Suppressor macrophage treated with lipopolysaccharide for 4 hours (primary cell): ENCODE data around the gene ZNF267.
A peak's percentile ranks its signal among the peaks of the same experiment; 100 is the strongest.
"Not testable (repeated sequence)": the region's sequence is repeated elsewhere in the genome, so short reads cannot be mapped to it uniquely, and the experiment has no call there.

ENCODE experiments used
- DNase-seq: peaks from one replicate; pipeline ENCODE4 v3.0.0-alpha.2; 2020

The ZNF267 gene

DNA sequence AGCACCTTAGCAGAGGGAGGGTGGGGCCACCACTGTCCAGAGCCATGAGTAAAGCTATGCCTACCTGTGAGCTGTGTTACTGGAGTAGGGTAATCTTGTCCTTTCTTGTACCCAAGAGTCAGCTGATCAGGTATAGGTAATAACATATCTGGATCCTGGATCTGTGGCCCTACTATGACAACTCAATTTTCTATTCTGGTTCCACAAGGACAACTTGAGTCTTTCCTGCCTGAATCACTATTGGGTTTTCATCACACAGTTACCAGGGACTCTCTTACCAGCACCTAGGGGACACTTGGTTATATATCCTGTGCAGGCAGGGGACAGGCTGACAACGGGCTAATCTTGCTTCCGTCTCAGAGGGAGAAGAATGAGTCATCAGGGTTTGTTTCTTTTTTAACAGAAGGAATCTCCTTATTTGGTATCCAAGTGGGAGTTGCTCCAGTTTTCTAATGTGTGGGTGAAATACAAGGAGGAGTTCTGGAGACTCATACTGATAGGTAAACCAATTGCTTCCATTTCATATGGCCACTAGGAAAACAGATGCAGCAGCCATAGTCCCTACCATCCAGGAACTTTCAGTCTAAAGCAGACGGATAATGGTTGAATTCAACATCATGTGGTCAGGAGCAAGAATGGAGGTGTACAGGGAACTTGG, 6.8 kb downstream of the ZNF267 start:
- DNase-seq, result peak; percentile 83

DNA sequence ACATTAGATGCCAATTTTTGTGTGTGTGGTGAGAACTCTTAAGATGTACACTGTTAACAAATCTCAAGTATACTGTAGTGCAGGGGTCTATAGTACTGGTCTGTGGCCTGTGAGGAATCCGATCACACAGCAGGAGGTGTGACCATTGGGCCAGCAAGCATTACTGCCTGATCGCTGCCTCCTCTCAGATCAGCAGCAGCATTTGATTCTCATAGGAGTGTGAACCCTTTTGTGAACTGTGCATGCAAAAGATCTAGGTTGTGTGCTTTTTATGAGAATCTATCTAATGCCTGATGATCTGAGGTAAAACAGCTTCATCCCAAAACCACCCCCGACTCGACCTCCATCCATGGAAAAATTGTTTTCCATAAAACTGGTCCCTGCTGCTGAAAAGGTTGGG, 12.6 kb downstream of the ZNF267 start:
- DNase-seq, result no peak

DNA sequence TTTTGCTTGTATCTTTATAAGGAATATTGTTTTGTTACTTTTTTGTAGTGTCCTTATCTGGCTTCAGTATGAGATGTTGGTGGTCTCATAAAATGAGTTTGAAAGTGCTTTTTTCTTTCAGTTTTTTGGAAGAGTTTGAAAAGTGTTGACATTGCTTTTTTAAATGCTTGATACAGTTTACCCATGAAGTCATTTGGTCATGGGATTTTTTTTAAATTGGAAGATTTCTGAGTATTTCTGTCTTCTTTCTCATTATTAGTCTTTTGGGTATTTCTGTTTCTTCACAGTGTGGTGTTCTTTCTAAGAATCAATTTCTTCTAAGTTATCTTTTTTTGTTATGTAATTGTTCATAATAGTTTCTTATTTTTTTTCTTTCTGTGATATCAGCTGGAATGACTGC, 15.1 kb downstream of the ZNF267 start:
- DNase-seq, result no peak

- DNase-seq, result not testable (repeated sequence)
Measured at GRCh38 chr16:31892111-31892510, 18.5 kb downstream of the ZNF267 start.

GRCh38 chr16:31893824-31894223, 20.2 kb downstream of the ZNF267 start:
- DNase-seq, result no peak

DNA sequence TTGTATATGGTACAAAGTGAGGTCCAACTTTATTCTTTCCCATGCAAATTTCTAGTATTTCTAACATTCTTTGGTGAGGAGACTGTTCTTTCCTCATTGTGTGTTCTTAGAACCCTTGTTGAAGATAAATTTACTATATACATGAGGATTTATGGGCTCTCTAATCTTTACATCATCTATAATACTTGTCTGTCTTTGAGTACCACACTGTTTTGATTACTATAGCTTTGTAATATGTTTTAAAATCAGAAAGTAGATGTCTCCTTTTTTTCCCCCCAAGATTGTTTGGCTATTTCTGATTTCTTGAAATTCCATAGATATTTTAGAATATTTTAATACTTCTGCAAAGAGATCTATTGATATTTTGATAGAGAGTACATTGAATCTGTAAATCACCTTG, 23.7 kb downstream of the ZNF267 start:
- DNase-seq, result no peak

DNA sequence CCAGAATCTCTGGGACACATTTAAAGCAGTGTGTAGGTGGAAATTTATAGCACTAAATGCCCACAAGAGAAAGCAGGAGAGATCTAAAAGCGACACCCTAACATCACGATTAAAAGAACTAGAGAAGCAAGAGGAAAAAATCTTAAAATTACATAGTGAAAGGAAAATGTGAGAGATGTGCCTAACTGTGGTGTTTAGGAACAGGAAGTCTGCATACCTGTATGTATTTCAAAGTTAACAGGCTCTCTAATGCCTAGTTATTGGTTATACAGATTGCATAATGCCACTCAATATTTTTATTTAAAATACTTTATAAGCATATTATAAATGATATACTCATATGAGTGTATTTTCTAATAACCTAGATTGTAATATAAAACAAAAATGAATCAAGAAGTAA, 25.9 kb downstream of the ZNF267 start:
- DNase-seq, result no peak

GRCh38 chr16:31904571-31904970, 31.0 kb downstream of the ZNF267 start:
- DNase-seq, result not testable (repeated sequence)

GRCh38 chr16:31913668-31914067, 40.1 kb downstream of the ZNF267 start:
- no peak for DNase-seq

DNA sequence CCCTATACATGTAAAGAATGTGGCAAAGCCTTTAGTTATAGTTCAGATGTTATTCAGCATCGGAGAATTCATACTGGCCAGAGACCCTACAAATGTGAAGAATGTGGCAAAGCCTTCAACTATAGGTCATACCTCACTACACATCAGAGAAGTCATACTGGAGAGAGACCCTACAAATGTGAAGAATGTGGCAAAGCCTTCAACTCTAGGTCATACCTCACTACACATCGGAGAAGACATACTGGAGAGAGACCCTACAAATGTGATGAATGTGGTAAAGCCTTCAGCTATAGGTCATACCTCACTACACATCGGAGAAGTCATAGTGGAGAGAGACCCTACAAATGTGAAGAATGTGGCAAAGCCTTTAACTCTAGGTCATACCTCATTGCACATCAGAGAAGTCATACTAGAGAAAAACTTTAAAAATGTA, 42.5 kb downstream of the ZNF267 start:
- DNase-seq, result no peak

GRCh38 chr16:31920373-31920772, 46.8 kb downstream of the ZNF267 start:
- DNase-seq, result no peak

DNA sequence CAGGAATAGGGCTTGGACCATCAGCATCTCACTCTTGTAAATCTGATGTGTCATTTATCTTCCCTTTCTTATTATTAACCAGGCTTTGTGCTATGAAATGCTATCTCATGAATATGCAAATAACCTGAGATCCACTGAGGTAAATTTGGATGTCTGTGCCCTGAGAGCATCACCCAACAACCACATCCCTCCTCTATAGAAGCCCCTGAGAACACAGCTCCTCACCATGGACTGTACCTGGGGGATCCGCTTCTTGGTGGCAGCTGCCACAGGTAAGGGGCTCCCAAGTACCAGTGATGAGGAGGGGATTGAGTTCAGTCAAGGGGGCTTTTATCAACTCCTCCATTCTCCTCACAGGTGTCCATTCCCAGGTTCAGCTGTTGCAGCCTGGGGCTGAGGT, 78.2 kb downstream of the ZNF267 start:
- DNase-seq, result not testable (repeated sequence)

DNA sequence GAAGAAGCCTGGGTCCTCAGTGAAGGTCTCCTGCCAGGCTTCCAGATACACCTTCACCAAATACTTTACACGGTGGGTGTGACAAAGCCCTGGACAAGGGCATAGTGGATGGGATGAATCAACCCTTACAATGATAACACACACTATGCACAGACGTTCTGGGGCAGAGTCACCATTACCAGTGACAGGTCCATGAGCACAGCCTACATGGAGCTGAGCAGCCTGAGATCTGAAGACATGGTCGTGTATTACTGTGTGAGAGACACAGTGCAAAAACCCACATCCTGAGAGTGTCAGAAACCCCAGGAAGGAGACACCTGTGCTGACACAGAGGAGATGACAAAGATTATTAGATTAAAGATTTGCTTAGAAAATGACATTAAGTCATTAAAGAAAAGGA, 78.6 kb downstream of the ZNF267 start:
- not testable (repeated sequence) for DNase-seq

GRCh38 chr16:31956221-31956620, 82.6 kb downstream of the ZNF267 start:
- not testable (repeated sequence) for DNase-seq

DNA sequence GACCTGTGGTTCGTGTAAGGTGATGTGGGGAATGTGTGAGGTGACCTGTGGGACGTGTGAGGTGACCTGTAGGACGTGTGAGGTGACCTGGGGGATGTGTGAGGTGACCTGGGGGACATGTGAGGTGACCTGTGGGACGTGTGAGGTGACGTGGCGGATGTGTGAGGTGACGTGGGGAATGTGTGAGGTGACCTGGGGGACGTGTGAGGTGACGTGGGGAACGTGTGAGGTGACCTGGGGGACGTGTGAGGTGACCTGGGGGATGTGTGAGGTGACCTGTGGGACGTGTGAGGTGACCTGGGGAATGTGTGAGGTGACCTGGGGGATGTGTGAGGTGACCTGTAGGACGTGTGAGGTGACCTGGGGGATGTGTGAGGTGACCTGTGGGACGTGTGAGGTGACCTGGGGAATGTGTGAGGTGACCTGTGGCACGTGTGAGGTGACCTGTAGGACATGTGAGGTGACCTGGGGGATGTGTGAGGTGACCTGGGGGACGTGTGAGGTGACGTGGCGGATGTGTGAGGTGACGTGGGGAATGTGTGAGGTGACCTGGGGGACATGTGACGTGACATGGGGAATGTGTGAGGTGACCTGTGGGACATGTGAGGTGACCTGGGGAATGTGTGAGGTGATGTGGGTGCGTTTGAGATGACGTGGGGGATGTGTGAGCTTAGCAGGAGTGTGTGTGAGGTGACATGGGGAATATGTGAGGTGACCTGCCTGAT, 86.7 kb downstream of the ZNF267 start:
- DNase-seq, result not testable (repeated sequence)
